Epithelial cell of prostate (primary cell): ENCODE results near the gene MLIP.
"Not testable (repeated sequence)": the region's sequence is repeated elsewhere in the genome, so short reads cannot be mapped to it uniquely, and the experiment has no call there.

ENCODE experiments used
- DNase-seq: peaks from one replicate; pipeline ENCODE4 v3.0.0-alpha.2; 2011; ENCODE audit warnings: low read depth, low spot score
- H3K27ac ChIP-seq: fragments of 450-650 bp; 2 replicates; pipeline ENCODE4 v1.5.1; 2017; ENCODE audit warnings: mild to moderate bottlenecking

Gene MLIP

DNA sequence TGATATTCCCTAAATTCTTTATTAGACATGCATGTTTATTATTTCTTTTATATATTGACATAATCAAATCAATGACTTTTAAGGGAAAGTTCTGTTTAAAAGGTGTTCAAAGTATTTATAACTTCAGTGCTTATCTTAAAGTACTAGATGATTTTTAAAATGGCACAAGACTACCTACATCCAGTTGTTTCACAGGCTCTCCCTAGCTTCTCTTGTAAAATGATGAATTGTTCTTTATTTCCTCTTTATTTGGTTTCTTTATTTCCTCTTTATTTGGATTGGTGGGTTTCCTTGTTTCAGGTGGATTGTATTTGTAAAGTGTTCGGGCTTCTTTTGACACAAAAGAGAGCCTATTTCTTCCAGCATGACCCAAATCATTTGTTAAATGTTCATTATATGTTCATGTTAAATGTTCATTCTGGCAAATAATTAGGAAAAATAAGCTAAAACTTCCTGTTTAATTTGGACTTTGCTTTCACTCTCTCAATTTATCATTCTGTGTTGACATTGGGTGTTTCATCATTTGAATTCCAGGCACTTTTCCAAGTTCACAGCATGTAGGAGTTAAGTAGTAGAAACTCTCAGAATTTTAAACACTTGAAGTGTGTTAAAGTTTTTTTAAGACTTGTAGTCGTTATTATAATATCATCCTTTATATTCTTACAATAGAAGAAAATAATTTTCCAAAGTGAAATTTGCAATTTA is 24.6 kb downstream of the MLIP start:
- no peak for DNase-seq

GRCh38 chr6:54138795-54139194 is 27.6 kb downstream of the MLIP start:
- no peak overlapping the region for H3K27ac ChIP-seq
- DNase-seq = no peak

More for the DNA sequence above, 24.6 kb downstream of the MLIP start:
- no peak overlapping the region for H3K27ac ChIP-seq

DNA sequence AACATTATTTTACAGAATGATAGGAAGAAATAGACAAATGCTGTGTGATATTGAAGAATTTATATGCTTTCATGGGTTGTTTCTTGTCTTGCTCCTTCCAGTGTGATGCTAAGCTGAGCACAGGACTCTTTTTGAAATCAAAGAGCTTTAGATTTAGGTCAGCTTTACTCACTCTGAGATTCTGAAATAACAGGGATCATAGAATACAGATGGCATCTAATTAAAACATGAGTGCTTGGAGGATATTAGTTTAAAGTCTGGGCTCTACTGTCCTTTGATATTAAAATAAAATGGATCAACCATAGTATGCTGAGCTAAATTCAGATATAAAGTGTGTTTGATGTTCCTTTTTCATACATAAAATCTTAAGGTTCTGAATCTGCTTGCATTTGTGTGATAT is 29.6 kb downstream of the MLIP start:
- no peak for DNase-seq
- H3K27ac ChIP-seq = no peak overlapping the region

GRCh38 chr6:54142889-54143519 is 31.8 kb downstream of the MLIP start:
- no peak for DNase-seq
- H3K27ac ChIP-seq = no peak overlapping the region

DNA sequence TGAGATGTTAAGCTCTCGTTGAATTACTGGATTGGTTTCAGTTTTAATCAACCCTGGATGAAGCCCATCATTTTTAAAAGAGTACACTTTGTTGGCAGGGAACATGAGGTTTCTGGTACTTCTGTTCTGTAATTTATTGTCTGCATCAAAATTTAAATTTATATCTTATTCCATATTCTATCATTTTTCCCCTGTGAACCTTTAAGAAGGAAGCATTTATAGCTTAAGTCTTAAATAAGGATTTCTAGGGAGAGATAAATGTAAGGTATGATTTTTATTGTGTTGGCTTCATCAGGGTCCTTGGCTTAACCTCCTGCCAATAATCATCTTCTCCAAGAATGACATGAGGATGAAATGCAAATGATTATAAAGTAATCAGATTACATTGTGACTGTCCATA is 40.6 kb downstream of the MLIP start:
- no peak for DNase-seq

GRCh38 chr6:54156650-54157250 is 45.5 kb downstream of the MLIP start:
- no peak overlapping the region for H3K27ac ChIP-seq
- DNase-seq = no peak

More for the DNA sequence above, 40.6 kb downstream of the MLIP start:
- H3K27ac ChIP-seq = no peak overlapping the region

DNA sequence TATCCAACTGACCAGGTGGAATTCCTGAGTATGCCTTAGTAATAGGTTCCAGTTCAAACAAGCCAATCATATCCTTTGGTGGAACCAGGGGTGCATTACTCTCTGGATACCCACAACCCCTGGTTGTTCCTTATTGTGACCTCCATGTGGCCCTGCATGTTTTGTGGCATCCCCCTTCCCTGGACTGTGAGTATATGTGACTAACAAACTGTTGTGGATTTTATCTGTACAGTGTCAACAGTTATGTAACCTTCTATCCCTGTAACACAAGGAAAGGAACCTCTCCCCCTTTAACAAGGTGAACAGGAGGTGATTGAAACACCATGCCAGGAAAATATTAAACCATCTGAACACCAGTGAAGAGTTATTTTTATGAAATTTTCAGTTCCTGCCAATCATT is 46.2 kb downstream of the MLIP start:
- DNase-seq = no peak

DNA sequence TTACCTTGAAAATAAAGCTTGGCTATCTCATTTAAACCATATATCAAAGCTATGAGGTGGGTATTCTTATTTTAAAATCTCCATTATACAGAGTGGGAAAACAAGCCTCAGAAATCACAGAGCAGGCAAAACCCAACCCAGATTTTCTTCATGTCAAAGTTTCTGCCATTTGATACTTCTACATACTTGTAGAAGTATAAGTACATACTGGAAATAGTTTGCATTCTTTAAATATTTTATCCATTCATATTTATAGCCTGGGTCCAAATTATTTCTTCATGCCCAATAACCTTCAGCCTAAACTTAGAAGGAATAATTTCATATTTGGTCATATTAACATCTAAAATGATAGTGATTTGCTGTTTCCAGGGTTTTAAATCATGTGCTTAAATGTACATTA is 61.8 kb downstream of the MLIP start:
- H3K27ac ChIP-seq = no peak overlapping the region
- no peak for DNase-seq

More for the DNA sequence above, 46.2 kb downstream of the MLIP start:
- no peak overlapping the region for H3K27ac ChIP-seq

DNA sequence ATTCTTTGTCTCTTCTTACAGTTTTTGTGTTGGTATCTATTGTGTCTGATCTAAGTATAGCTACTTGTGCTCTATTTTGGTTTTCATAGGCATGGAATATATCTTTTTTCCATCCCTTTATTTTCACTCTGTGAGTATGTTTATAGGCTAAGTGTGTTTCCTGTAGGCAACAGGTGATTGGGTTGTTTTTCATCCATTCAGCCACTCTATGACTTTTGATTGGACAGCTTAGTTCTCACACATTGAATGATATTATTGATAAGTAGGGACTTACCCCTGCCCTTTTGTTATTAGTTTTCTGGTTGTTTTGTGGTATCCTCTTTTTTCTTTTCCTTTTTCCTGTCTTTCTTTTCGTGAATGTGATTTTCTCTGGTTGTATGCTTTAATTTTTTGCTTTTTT is 67.9 kb downstream of the MLIP start:
- no peak for DNase-seq
- no peak overlapping the region for H3K27ac ChIP-seq

DNA sequence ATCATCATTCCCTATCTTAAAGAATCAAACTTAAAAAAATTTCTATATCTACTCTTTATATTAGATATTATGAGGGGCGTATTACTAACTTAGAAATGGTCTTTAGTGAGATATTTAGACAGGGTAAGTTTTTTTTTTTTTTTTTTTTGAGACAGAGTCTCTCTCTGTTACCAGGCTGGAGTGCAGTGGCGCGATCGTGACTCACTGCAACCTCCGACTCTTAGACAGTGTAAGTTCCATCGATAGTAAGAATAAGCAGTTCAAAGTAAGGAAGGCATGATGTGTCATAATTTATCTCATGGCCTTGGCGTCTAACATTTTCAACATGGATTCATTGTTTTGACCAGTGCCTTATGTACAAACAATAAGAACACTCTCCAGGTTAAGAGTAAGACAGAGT is 72.4 kb downstream of the MLIP start:
- DNase-seq = no peak
- H3K27ac ChIP-seq = no peak overlapping the region

- DNase-seq = peak; percentile 31
- H3K27ac ChIP-seq = no peak overlapping the region
Observed at GRCh38 chr6:54185885-54186284, 74.6 kb downstream of the MLIP start.

GRCh38 chr6:54188846-54189245 is 77.6 kb downstream of the MLIP start:
- H3K27ac ChIP-seq = no peak overlapping the region
- DNase-seq = no peak

- DNase-seq = no peak
- no peak overlapping the region for H3K27ac ChIP-seq
Observed at GRCh38 chr6:54191461-54191860, 80.2 kb downstream of the MLIP start.

- DNase-seq = no peak
- no peak overlapping the region for H3K27ac ChIP-seq
Observed at GRCh38 chr6:54192993-54193392, 81.8 kb downstream of the MLIP start.

DNA sequence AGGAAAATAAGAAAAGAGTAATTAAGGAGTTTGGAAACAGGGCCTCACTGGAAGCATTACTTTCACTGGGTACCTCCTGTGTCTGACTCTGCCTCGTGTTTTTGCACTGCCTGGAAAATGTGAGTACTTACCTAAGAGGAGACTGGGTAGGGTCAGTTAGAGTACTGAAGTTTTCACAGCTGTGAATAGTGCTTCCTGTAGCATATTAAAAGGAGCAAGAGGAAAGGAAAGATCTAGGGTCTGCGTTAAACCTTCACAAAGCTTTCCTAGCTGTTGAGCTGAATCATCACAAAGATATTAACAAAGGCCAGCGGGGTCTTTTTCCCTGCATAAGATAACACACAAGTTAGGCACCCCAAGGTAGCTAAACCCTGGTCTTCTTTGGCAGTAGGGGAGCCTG is 82.3 kb downstream of the MLIP start:
- no peak overlapping the region for H3K27ac ChIP-seq

GRCh38 chr6:54194067-54194466 is 82.8 kb downstream of the MLIP start:
- no peak for DNase-seq
- H3K27ac ChIP-seq = no peak overlapping the region

More for the DNA sequence above, 82.3 kb downstream of the MLIP start:
- no peak for DNase-seq

GRCh38 chr6:54195637-54196036 is 84.4 kb downstream of the MLIP start:
- no peak for DNase-seq
- no peak overlapping the region for H3K27ac ChIP-seq

DNA sequence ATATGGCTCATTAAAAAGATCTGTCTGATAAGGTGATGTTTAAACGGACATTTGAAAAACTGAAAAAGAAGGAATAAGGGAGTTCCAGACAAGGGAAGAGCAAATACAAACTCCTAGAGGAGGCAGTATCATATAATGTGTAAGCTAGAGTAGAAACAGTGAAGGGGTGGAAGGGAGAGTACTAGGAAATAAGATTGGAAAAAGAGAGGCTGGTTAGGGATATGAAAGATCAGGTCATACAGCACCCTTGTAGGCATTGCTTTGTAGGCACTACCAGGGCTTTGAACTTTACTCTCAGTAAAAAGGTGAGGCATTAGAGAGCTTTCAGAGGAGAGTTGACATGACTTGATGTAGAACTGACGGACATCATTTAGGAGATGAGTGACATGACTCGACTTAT is 85.7 kb downstream of the MLIP start:
- H3K27ac ChIP-seq = no peak overlapping the region
- DNase-seq = no peak

- no peak overlapping the region for H3K27ac ChIP-seq
- no peak for DNase-seq
Observed at GRCh38 chr6:54198134-54198533, 86.9 kb downstream of the MLIP start.

DNA sequence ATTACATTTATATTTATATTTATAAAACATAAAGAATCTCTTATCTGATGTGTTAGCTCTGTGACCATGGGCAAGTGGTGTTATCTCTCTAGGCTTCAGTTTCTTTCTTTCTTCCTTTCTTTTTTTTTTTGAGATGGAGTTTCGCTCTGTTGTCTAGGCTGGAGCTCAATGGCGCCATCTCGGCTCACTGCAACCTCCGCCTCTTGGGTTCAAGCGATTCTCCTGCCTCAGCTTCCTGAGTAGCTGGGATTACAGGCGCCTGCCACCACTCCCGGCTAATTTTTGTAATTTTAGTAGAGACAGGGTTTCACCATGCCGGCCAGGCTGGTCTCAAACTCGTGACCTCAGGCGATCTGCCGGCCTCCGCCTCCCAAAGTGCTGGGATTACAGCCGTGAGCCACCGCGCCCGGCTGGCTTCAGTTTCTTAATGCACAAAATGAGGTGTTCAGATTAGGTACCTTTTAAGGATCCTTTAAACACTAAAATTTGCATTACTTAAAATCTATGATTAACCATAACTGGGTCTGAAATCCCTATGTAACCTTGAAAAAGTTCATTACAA is 92.3 kb downstream of the MLIP start:
- H3K27ac ChIP-seq, DNase-seq: not testable (repeated sequence)

- no peak for DNase-seq
- no peak overlapping the region for H3K27ac ChIP-seq
Observed at GRCh38 chr6:54204921-54205591, 93.8 kb downstream of the MLIP start.
